ENCODE data around the gene MYH4. TPM values are rescaled to one million over a fixed set of nuclear protein-coding genes. Genes with fewer than 3 reads are reported as not detected.

Gene MYH4
- polyA plus RNA-seq, 1 donor from 2014 or later, result not detected

- Mint-ChIP-seq H3K36me3 (no peaks in the 10 kb centered on the region), H3K9me3 (no peaks in the 10 kb centered on the region), H3K4me3 (no peak overlapping the region), H3K4me1 (no peaks in the 10 kb centered on the region), H3K27ac (no peak overlapping the region), H3K27me3 (peaks cover 7% of the 10 kb centered on the region)
Observed at GRCh38 chr17:10394201-10394887, 75.0 kb downstream of the MYH4 start.

Other genes with a start within 250 kb of the MYH4 start
- gene MYH13, start 96.6 kb downstream of the MYH4 start, polyA plus RNA-seq, result not detected
- gene MYH8, start 47.6 kb downstream of the MYH4 start, polyA plus RNA-seq, result not detected
- gene MYH1, start 49.0 kb upstream of the MYH4 start, polyA plus RNA-seq, result not detected
- gene MYH2, start 80.1 kb upstream of the MYH4 start, polyA plus RNA-seq, result not detected
- gene MYH3, start 187.8 kb upstream of the MYH4 start, polyA plus RNA-seq, result 1.6 TPM
- 15.4 TPM for gene SCO1, start 228.0 kb upstream of the MYH4 start, polyA plus RNA-seq
- gene ADPRM, start 228.0 kb upstream of the MYH4 start, polyA plus RNA-seq, result 33.2 TPM